Esophagus muscularis mucosa (tissue), 4 donors: ENCODE data around the gene PGBD4.

Experiments used
- CTCF ChIP-seq, 3 experiments: fragments of 200-600 bp in 2 of 3; fragments of 450-650 bp in 1 of 3; sonication (generic) in 2 of 3; IDR thresholded peaks; one replicate each; pipeline ENCODE4 v1.5.1; 2017 to 2019; ENCODE audit warnings: antibody characterized with exemption in 3 of 3, mild to moderate bottlenecking in 2 of 3, moderate library complexity in 1 of 3
- EP300 ChIP-seq: sonication (generic); formaldehyde crosslinking; IDR thresholded peaks from one replicate; pipeline ENCODE4 v1.6.1; 2017; ENCODE audit warnings: antibody characterized with exemption
- POLR2A ChIP-seq: fragments of 450-650 bp; IDR thresholded peaks from one replicate; pipeline ENCODE4 v1.6.1; 2017; ENCODE audit warnings: antibody characterized with exemption, moderate library complexity, mild to moderate bottlenecking, low read depth

- TF ChIP-seq CTCF (IDR thresholded peaks at IDR 0.05) (no peak), EP300 (no peak), POLR2A (no peak)
Measured at GRCh38 chr15:34099914-34100313, 2.0 kb upstream of the PGBD4 start.
